Ramos (cell line): ENCODE measurements around the gene TXNDC15.
"Not testable (repeated sequence)": the region's sequence is repeated elsewhere in the genome, so short reads cannot be mapped to it uniquely, and the experiment has no call there.

ENCODE experiments used
- in situ Hi-C: fragments of 300-500 bp; cut with MboI; formaldehyde crosslinking; loops from one replicate; pipeline ENCODE4 v1.14.3; 2022; ENCODE audit warnings: low sequenced_read_pairs; ENCODE audit not compliant: unreplicated experiment

TXNDC15 gene

DNA sequence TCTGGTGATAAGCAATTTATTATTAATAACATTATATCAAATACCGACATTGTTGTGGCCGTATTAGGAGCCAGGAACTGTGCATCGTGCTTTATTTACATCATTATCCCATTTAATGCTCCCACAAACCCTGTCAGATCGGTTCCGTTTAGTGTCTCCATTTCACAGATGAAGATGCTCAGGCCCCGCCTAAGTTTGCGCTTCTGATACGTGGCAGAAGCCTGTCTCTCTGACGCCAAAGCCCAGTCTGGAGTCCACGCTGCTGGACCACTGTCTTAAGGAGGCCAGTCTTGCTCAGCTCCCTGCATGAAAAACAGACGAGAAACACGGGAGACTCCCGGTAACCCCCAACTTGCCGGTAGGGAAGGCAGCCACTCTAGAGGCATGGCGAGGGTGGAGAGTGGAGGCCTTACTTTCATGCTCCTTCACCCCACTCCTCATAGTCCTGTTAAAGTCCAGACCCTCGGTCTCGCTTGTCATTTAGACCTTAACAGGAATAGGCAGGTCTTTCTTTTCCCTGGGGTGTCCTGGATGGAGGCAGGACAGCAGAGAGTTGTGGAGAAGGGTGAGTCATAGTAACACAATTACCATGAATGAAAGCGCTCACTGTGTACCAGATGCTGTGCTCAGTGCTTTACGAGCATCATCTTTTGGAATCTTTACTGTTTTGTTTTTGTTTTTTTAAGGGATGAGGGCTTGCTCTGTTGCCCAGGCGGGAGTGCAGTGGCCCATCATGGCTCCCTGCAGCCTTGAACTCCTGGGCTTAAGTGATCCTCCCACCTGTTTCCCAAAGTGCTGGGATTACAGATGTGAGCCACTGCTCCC is 872 bp downstream of the TXNDC15 start:
- in situ Hi-C loops = no loop called here

GRCh38 chr5:134877159-134877558 is 3.0 kb downstream of the TXNDC15 start:
- in situ Hi-C loops = no loop called here

- in situ Hi-C loops = no loop called here
Observed at GRCh38 chr5:134878403-134878802, 4.2 kb downstream of the TXNDC15 start.

GRCh38 chr5:134879456-134879855 is 5.3 kb downstream of the TXNDC15 start:
- in situ Hi-C loops = no loop called here

GRCh38 chr5:134880937-134881336 is 6.8 kb downstream of the TXNDC15 start:
- in situ Hi-C loops = not testable (repeated sequence)

- in situ Hi-C loops = not testable (repeated sequence)
Observed at GRCh38 chr5:134881711-134882110, 7.5 kb downstream of the TXNDC15 start.

- in situ Hi-C loops = no loop called here
Observed at GRCh38 chr5:134887593-134888159, 13.5 kb downstream of the TXNDC15 start.

DNA sequence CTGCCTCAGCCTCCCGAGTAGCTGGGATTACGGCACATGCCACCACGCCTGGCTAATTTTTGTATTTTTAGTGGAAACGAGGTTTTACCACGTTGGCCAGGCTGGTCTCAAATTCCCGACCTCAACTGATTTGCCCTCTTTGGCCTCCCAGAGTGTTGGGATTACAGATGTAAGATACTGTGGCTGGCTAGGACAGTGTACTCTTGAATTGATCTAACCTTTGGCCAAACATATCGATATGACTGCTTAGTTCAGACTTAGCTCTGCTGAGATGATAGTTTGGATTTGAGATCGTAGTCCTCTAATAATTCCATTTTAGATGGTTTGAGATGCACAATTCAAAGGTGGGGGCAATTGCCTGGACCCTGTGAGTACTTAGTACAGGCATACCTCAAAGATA is 15.2 kb downstream of the TXNDC15 start:
- in situ Hi-C loops = no loop called here

GRCh38 chr5:134891473-134891872 is 17.3 kb downstream of the TXNDC15 start:
- in situ Hi-C loops = no loop called here

- in situ Hi-C loops = no loop called here
Observed at GRCh38 chr5:134892282-134892681, 18.1 kb downstream of the TXNDC15 start.

DNA sequence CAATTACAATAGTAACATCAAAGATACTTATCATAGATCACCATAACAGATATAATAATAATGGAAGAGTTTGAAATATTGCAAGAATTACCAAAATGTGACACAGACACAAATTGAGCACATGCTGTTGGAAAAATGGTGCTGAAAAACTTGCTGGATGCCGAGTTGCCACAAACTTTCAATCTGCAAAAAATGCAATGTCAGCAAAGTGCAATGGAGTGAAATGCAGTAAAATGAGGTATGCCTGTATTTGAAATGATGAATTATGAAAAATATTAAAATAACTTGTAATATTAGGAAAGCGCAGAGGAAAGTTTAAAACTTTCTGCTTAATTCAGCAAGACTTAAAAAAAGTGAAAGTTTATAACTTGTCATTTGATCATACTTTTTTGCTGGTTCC is 18.8 kb downstream of the TXNDC15 start:
- in situ Hi-C loops = no loop called here

DNA sequence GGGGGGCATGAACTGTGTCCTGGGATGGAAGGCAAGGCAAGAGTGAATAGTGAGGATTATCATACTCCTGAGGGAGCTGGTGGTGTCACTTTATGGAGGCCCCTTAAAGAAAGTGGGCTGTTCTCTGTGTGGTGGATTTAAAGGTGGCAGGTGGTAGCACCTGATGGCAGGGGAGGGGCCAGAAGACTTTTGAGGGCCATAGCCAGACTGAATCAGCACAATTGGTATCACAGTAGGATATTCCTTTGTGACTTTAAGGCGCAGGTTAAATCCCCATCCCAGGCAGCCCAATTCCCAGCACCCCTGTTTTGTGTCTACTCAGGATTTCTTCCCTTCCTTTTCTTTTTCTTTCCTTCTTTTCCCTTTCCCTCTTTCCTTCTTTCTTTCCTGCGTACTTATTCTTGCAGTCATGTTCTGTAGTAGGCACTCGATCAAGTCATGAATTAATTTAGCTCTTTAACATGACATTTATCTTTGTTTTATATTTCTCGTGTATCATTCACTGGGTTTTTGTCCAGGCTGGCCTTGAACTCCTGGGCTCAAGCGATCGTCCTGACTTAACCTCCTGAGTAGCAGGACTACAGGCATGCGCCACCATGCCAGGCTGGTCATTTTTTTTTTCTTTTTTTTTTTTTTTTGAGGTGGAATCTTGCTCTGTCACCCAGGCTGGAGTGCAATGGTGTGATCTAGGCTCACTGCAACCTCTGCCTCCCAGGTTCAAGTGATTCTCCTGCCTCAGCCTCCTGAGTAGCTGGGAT is 19.8 kb downstream of the TXNDC15 start:
- in situ Hi-C loops = no loop called here

- in situ Hi-C loops = no loop called here
Observed at GRCh38 chr5:134902071-134902801, 28.1 kb downstream of the TXNDC15 start.

- in situ Hi-C loops = loop anchor here (5.0 kb wide), 1 partner anchor 167 kb away; the partner anchor contains the start of gene CAMLG
Observed at GRCh38 chr5:134904610-134905245, 30.6 kb downstream of the TXNDC15 start, which contains the start of gene PCBD2. Gene PCBD2, plus strand, starts transcription at chr5:134905131. Its CDS starts 9 bp downstream, at chr5:134905140.

- in situ Hi-C loops = loop anchor here (5.0 kb wide), 1 partner anchor 168 kb away; the partner anchor contains the start of gene CAMLG
Observed at GRCh38 chr5:134905246-134905996, 31.2 kb downstream of the TXNDC15 start.

DNA sequence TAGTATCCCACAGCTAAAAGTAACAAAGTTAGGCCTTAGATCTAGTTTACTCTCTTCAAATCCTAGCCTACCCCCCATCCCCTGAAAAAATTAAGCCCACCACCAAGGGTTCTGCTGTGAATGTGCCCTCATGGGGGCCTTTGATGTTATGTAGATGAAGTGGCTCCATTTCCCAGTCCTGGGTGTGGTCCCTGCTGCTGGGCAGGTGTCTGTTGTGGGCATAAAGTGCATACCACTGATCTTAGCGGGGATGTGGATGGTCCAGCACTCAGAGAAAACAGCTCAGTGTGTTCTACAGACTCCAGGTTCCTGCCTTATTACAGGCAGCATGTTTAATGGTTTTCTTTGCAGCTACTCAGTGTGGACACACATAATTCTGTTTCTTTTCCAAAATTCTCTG is 32.6 kb downstream of the TXNDC15 start:
- in situ Hi-C loops = loop anchor here (5.0 kb wide), 1 partner anchor 170 kb away; the partner anchor contains the start of gene CAMLG

DNA sequence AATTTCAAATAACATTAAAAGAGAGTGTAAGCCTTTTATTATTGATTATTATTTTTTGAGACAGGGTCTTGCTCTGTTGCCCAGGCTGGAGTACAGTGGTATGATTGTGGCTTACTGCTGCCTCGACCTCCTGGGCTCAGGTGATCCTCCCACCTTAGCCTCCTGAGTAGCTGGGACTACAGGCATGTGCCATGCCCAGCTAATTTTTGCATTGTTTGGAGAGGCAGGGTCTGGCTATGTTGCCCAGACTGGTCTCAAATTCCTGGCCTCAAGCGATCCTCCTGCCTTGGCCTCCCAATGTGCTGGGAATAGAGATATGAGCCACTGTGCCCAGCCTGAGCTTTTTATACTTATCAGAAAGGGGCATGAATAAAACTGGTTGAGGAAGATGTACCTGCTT is 36.6 kb downstream of the TXNDC15 start:
- in situ Hi-C loops = loop anchor here (5.0 kb wide), 1 partner anchor 287 kb away; no protein-coding TSS in a partner anchor

- in situ Hi-C loops = loop anchor here (5.0 kb wide), 1 partner anchor 286 kb away; no protein-coding TSS in a partner anchor
Observed at GRCh38 chr5:134911285-134912206, 37.4 kb downstream of the TXNDC15 start.
